Ramos (cell line): ENCODE measurements around the gene CYB5A.
"Not testable (repeated sequence)": the region's sequence is repeated elsewhere in the genome, so short reads cannot be mapped to it uniquely, and the experiment has no call there.

Experiments used
- in situ Hi-C: fragments of 300-500 bp; cut with MboI; formaldehyde crosslinking; loops from one replicate; pipeline ENCODE4 v1.14.3; 2022; ENCODE audit warnings: low sequenced_read_pairs; ENCODE audit not compliant: unreplicated experiment

The CYB5A gene

DNA sequence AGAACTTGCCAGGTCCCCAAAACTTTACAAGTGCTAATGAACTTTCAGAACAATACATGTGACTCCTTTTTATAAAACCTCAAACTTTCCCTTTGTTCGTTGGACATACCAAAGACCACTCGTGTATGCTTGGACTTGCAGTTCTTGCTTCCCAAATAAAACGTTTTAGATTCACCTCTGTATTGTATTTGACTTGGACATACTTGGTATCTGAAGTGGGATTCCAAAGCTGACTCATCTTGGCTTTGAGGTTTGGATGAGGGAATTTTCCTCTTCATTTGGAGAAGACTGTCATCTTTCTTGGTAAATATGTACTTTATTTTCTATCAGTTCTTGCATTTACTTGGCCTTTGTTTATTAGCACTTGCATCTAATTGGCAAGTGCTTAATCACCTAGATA lies 8.0 kb upstream of the CYB5A start:
- in situ Hi-C loops, result no loop called here

DNA sequence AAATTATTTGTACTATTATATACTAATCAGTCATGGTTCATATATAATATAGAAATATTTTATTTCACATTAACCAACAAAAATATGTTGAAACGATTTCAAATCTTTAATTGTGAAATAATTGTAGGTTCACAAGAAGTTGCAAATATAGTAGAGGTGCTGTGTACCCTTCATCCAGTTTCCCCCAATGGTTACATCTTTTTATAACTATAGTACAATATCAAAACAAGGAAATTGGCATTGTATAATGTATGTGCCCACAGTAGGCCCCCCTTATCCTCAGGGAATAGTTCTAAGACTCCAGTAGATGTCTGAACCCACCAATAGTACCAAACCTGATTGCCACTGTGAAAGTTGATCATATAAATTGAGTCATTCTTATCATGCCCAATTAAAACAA lies 7.4 kb upstream of the CYB5A start:
- in situ Hi-C loops, result no loop called here

DNA sequence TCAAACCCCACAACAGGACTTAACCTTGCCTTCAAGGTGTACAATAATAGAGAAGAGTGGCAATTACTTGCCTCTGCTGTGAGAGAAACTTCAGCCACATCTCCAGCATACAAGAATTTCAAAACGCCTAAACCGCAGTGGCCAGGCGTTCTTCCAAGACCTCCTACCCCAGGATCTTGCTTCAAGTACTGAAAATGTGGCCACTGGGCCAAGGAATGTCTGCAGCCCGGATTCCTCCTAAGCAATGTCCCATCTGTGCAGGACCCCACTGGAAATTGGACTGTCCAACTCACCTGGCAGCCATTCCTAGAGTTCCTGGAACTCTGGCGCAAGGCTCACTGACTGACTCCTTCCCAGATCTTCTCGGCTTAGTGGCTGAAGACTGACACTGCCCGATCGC lies 2.8 kb upstream of the CYB5A start:
- in situ Hi-C loops, result no loop called here

DNA sequence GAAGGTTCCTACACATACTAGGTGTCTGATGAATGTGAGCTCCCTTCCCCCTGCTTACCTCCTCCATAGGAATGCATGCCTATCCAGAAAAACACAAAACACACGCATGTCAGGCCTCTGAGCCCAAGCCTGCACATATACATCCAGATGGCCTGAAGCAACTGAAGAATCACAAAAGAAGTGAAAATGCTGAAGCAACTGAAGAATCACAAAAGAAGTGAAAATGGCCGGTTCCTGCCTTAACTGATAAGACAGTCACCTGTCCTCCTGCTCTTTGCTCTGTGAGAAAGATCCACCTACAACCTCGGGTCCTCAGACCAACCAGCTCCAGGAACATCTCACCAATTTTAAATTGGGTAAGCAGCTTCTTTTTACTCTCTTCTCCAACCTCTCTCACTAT lies 1.2 kb upstream of the CYB5A start:
- in situ Hi-C loops, result not testable (repeated sequence)

DNA sequence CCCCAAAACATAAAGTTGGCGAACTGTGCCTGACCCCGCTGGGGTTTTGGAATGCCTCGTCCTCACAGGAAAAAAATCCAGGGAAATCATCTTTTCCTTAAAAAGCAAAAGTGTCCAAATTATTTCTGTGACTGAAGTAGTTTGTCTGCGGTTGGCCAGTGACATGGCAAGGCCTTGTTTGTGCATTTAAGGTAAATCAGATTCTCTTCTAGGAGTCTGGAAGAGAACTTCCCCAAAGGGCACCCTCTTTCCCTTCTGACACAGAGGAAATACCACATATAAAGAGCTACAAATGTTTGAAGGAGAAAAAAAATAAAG lies 737 bp upstream of the CYB5A start:
- in situ Hi-C loops, result no loop called here

DNA sequence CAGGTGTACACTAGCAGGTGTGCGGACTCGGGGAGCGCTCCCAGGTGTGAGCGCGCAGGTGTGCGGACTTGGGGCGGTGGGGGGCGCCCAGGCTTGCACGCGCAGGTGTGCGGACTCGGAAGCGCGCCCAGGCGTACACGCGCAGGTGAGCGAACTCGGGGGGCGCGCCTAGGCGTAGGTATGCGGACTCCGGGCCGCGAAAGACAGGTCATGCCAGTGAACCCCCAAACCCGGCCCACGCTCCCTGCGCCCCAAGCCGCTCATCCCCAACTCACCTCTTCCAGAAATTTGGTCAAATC lies 342 bp downstream of the CYB5A start:
- in situ Hi-C loops, result no loop called here

DNA sequence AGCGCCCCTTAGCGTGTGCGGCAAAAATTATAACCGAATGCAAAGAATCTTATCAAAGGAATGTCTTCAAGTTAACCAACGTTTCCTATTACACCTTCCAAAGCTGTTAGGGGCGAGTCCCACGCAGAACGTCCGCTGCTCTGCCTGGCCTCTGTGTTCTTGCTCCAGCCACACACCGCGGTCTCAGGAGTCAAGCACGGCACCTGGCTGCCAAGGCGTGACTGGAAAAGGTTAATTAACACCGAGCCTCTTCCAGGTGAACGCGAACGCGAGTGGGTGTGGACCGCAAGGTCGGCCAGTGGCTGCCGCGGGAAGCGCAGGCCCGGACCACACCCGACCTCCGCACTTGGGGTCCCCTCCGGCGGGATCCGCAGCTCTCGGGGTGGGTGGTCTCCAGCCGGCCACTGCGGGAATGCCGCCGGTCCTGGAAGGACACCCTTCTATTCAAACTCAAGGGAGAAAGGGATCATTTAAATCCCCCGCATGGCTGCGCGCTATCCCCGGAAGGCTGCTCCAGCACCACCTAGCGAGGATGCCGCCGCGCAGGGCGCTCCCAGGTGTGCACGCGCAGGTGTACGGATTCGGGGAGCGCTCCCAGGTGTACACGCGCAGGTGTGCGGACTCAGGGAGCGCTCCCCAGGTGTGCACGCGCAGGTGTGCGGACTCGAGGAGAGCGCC lies 830 bp downstream of the CYB5A start:
- in situ Hi-C loops, result no loop called here

DNA sequence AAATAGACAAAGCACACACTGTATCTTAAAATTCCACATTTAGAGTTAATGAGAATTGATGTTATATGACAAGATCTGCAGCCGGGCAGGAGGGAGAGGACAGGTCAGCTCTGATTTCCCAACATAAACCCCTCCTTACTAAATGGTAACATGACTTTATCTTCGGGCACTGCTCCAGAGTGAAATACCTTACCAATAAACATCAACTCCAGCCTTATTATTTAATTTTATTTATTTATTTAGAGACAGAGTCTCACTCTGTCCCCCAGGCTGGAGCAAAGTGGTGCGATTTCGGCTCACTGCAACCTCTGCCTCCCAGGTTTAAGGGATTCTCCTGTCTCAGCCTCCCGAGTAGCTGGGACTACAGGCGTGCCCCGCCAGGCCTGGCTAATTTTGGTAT lies 1.7 kb downstream of the CYB5A start:
- in situ Hi-C loops, result no loop called here

DNA sequence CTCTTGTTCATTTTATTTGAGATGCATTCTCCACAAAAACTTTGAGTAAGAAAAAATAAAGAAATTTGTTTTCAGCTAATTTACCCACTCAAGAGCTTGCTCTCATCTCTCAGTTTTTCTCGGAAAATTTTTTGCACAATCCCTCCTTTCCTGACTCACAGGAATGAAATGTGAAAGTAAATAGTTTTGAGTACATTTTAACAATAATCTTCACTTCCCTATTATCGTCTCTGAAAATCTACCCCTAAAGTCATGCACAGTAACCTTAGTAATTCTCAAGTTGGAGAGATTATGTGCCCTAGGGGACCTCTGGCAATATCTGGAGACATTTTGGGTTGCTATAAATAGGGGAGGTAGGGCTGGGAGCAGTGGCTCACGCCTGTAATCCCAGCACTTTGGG lies 2.6 kb downstream of the CYB5A start:
- in situ Hi-C loops, result no loop called here

DNA sequence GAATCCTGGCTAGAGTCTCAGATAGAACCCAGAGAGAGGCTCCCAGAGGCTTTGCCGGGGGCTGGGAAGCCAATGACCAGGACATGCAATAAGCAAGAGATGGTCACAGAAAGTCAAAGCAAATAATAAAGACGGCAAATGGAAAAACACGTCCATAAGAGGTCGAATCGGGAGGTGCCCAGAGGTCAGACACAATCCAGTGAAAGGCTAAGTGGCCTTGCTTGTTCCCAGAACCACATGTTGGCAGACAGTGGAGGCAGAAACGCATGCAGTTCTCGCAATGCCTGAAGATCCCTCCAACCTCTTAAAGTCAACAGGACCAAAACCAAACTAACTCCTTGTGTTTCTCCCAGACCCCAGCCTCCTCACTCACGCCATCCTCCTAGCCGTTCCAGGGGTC lies 3.0 kb downstream of the CYB5A start:
- in situ Hi-C loops, result no loop called here

DNA sequence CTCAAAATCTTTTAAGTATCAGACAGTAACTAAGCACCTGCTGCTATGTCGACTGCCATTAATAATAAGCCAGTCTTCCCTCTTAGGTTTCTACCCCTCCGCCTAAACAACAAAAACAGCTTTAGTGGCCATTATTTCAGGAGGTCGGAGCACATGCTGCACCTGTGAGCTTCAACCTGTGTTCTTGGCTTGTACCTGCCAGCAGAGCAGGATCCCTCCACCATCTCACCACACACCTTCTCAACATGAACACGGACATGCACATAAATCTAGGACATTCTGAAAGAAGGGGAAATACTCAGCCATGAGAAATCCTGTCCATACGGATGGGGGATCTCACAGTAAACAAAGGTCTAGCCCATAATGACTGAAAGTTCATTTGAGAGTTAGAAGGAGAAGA lies 3.7 kb downstream of the CYB5A start:
- in situ Hi-C loops, result no loop called here

DNA sequence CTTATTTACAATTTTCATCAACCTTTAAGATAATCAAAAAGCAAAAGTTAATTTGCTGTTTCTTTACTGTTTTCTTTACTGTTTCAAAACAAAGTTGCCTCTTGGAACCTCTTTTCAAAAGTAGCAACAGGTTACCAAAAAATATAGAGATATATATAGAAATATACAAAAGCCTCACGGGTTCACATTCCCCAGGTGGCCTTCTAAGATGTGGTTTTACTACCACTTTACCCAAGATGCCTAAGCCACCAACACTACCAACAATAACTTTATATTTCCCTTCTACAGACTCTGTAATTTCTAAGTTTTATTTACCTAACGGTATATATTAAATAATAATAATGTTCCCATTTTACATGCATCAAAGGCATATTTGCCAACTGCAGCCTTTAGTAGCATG lies 4.9 kb downstream of the CYB5A start:
- in situ Hi-C loops, result no loop called here

DNA sequence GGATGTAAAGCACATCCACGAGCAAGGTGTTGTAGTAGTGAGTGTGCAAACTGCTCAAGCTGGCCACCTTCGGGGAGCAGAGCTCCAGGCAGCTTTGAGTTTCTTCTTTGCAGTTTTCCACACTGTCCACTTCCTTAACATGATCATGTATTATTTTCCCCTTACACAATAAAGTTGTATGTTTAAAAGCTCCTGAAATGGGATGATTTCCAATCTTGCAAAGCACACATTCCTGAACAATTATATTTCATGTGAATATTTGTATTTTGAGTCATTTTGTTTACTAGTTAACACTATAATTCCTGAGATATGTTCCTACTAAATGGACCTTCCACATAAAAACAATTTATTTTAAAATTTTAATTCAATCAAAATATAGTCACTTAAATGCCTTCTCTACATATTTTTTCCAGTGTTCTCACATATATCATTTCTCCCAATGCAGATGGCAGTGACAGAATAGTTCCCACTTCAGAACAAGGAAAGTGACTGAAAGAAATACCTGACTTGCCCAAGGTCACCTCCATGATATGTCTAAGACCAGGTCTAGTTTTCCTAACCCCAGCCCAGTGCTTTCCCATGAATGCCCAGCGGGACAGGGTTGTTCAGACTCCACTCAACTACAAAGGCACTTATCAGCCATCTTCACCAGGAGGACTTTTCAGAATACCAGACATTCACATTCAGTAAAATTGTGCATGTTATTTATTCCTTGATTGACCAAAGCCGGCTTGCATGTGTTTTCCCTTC lies 5.5 kb downstream of the CYB5A start:
- in situ Hi-C loops, result no loop called here

DNA sequence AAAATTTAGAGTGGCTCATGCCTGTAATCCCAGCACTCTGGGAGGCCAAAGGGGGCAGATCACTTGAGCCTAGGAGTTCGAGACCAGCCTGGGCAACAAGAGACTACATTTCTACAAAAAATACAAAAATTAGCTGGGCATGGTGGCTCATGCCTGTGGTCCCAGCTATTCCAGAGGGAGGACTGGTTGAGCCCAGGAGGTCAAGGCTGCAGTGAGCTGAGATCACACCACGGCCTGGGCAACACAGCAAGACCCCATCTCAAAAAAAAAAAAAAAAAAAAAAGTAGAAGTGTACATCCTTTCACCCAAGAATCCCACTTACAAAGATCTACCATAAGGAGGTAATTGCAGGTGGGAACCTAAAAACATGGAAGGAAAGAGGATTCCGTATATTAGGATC lies 6.2 kb downstream of the CYB5A start:
- in situ Hi-C loops, result not testable (repeated sequence)

DNA sequence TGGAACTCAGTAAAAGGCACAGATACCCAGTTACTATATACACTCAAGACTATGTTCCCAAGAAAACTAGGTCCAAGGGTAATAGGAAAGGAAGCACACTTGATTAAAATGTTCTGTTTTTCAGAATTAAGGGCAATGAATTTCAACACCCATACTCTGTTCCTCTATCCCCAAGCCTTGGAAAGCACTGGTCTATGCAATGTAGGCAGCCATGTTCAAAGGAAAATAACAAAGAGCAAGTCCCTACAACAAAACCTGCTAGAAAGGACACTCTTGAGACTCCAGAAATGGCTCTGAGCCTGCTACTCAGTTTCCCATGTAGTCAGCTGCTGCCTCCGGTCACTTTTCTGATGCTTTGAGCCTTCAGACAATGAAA lies 6.8 kb downstream of the CYB5A start:
- in situ Hi-C loops, result no loop called here

DNA sequence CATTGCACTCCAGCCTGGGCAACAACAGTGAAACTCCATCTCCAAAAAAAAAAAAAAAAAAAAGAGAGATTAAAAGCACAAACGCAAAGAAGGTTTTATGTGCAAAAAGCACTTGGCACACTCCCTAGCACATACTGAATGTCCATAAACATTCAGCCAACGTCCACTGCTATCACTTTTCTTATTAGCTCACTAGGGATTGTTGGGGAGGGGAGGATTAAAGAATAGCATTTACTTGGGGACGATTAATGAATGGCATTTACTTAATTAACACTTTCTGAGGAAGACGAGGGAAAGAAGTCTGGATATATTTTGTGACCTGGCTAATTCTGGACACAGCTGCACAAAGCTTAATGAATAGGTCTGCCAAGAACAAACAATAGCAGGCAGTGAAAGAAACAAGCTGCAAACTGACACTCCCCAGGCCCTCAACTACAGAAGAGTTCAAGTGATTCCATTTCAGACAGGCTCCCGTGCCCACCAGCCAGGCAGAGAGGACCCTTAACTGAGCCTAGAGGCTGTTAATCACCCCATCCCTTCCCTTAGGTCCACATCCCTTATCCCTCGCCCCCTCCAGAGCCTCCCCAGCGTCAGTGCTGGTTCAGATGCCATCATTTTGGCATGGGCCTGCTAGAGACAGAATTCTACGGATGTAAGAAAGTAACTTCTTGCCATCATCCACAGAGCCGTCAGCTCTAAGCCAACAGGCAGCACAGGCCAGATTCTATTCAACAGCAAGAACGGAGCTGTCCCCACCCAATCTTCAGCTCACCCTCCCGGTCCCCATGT lies 7.4 kb downstream of the CYB5A start:
- in situ Hi-C loops, result no loop called here

DNA sequence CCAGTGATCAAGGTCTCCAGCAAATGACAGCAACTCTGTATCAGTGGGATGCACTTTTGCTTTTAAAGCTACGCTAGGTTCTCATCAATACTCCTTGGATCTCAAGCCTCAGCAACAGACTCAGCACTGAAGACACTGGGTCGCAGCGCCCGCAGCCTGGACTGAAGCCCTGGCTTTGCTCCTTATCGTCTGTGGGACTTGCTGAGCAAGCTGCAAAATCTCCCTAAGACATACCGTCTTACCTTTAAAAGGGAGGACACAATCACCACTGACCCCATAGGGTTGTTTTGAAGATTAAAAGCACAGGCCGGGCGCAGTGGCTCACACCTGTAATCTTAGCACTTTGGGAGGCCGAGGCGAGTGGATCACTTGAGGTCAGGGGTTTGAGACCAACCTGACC lies 8.1 kb downstream of the CYB5A start:
- in situ Hi-C loops, result no loop called here

DNA sequence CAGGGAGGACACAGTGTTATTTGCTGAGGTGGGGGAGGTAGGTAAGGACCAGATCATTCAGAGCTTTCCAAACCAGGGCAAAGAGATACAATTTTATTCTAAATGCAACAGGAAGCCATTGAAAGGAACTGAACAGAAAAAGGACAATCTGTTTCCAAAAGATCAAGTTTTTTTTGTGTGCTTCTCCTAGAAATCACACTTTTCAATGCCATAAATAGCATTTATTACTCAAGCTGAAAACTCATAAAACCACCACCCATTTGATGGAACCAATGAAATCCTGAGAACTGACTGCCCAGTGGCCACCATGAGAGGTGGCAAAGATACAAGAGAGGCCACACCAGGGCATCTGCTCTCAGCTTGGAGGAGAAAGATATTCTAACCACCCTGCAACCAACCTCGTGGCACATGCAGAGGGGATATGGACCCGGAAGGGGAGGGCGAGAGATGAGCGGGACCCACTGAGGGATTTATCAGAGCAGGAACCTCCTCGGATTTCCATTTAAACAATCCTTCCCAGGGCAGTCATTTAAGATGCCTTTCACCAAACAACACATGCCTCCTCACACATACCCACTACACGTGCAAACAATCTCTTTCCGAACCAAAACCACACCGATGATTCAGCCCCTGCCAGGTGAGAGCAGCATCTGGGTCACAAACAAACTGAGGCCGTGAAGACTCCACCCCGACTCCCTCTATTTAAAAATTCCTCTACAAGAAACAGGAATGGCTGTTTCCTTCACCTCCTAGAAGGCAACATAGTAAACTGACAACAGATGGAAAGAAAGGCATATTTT lies 8.8 kb downstream of the CYB5A start:
- in situ Hi-C loops, result no loop called here

DNA sequence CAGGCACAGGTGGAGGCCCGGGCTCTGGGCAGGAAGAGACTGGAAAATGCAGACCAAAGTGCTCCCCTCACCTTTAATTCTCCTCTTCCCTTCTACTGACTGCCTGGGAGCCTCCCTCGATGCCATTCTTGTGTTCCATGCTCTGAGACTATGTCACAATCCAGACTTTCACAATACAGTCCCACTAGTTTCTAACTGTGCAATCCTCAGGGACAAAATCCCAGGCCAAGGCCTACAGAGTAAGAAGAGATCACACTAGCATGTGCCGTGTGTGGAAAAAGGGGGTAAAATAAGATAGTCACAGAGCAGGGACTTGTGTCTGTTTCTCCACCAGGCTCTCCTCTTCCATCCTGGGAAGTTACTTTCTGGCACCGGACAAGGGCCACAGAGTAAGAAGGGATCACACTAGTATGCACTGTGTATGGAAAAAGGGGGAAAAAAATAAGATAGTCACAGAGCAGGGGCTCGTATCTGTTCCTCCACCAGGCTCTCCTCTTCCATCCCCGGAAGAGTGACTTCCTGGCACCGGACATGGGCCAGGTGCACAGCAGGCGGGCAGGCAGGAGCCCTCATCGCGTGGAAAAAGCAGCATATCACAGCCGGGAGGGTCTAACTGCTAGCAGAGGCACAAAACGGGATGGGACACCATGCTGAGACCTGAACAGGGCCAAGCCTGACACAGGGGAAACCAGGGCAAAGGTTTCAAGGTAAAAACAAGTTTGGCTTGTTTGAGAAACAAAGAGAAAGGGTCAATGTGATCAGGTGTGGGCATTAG lies 9.6 kb downstream of the CYB5A start:
- in situ Hi-C loops, result no loop called here
